DMS79 treated with DMSO at 0.1 percent for 48 hours (cell line): Measurements from ENCODE around the gene HOXA2.

Source experiments
- DNase-seq: peaks from one replicate; lab custom pipeline; 2025; lab: John Stamatoyannopoulos, UW

Gene HOXA2

DNA sequence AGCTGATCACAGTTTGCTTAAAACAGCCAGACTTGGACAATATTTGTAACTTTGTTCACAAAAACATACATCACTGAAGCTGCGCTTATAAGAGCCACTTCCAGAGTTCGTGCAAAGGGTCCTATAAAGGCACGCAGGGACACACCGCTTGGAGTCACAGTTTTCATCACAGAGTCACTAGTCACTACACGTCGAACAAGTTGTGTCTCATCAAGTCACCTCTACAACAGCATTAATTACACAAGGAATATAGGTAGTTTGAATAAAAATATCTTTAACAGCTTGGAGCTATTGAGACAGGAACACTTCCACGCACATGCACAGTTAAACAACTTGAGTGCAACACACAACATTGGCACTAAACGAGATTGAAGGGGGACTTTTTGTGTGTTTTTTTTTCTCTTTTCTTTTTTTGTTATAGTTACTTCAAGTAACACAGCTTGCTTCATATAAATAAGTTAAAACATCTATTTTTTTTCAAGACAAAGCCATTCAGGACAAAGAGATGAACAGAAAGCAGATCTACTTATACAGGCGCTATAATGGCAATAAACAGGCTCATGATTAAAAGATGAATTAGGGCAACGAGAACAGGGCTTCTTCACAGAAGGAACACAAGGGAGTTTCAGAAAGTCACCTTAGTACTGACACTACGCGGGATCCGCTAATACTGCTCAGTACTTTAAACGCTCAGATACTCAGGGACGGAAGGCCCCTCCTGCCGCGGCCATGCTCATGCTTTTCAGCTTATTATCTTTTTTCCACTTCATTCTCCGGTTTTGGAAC lies 38.8 kb upstream of the HOXA2 start:
- DNase-seq: no peak

DNA sequence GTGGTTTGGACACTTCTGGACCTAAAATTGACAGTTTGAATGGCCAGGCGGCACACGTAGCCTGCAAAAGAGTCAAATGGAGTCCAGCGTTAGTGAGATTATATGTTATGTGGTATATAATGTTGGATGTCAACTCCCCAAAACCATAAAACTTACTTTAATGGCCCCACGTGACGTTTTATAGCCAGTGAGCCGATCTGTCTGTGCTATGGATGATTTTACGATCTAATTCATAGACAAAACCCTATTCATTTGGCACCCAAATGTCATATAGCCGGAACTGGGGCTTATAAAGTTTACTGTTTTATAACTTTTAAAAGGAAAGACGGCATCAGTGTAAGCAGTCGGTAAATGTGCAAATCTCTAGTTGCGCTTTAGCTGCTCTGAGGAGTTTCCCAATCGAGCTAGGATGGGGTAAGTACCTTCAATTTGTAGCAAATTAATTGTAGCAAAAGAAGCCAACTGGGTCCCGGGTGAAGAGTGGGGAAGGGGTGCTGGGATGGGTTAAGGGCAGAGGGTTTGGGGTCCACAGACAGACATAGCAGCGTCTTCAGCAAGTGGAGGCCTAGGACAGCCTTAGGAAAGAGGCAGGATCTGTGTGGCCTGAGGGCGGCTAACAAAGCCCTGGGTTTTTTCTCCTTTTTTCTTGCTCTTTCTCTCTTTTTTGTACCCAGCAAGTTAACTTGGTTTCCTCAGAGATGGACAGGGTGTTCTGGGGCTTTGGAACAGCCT lies 37.8 kb upstream of the HOXA2 start:
- no peak for DNase-seq

DNA sequence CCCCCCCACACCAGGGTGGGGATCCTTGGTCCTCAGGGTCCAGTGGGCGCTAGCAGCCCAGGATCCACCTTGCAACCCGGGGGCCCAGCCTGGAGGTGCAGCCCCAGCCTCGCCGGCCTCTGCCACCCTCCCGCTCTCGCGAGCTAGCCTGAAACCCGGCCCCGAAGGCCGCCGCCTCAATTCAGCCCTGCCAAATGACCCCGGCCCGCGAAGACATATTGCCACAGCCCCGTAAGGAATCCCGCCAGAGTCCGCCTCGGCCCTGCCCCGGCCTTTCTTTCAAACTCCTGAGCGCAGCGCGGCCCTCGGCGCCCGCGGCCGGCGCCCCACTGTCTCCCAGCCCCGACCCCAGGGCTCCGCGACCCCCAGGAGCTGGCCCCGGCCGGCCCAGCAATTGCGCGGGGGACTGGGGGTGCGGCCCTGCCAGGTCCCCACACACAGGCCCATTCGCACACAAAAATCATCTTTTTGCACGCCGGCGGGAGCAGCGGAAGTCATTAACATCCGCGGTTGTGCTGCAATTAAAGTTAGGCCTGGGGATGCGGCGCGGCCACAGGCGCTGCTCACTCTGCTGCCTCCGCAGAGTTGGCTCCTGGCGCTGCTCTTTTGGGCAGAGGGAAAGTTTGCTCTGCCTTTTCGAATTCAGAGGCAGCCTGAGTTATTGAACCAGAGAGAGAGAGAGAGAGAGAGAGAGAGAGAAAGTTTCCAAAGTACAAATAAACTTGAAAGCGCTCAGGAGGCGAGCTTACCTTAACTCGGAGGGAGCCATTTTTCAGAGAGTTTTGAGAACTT lies 37.0 kb upstream of the HOXA2 start:
- DNase-seq: no peak

DNA sequence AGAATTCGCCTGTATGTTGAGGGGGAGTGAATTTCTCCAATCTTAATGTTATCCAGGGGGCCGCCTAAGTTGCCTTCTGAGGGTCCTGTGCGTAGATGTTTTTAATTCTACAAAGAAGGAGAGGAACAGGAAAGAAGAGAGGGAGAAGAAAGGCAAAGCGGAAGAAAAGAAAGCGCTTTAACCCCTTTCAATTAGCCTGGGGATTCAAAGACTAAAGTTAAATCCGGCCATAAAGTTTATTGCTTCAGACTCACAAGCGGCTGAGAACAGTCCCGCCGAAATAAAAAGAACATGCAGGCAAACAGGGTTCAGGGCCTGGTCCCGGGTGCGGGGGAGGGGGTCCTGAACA lies 36.5 kb upstream of the HOXA2 start:
- no peak for DNase-seq

DNA sequence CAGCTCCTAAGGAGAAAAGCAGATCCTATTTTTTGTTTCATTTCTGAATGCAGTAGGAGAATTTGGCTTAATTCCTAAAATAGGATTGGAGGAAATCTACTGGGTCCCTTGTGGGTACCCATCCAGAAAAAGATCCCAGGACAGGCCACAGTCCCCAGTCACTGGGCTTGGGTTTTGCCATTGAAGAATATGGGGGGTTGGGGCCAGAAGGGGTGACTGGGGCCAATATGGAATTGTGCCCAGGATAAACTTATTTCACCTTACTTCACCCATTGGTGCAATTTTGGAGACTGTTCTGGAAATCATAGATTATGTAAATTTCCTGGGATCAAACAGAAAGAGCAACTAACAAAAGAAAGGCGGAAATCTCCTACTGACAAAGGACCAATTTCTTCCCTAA lies 36.0 kb upstream of the HOXA2 start:
- no peak for DNase-seq

DNA sequence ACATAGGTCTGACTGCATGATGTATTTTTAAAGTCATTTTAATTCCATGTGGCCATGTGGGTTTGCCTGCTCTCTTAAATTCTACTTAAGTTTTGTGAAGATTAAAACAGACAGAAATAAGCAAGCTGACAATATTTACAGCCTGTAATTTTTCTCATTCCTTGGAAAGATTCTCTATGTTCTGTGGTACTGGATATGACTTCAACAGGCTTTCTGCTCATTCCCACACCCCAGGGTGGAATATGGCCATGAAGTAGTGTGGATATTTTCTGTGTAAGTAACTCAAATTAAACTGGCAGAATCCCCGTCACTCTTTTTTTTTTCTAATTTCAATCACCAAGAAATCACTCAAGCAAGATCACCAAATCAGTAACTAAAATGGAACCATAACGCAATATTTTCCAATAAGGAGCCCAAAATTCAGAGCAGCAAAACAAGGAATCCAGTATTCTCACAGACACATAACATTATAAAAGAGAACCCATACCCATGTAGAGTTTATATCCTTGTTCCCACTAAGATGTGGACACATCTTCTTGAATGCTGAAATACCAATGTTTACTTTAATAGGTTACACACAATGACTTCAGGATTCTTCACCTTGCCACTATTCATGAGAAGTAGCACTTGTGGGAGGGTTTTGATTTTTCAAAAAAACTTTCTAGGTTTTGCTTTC lies 35.3 kb upstream of the HOXA2 start:
- no peak for DNase-seq

DNA sequence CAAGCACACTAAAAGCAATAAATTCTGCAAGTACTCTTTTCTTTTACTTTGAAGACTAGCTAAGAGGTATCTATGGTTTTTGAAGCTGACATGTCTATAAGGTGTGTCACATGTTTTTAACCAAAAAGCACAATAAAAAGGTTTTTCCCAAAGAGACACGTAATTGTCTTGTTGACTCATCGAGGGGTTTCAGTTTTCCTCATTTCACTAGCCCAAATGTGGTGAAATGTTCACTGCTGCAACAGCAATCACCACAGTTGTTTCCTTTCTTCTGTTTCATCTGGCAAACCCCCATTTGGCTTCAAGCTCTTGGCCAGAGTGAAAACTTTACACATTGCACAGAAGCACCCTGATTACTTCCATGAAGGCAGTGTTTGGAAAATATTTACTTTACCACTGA lies 31.9 kb upstream of the HOXA2 start:
- DNase-seq: no peak

DNA sequence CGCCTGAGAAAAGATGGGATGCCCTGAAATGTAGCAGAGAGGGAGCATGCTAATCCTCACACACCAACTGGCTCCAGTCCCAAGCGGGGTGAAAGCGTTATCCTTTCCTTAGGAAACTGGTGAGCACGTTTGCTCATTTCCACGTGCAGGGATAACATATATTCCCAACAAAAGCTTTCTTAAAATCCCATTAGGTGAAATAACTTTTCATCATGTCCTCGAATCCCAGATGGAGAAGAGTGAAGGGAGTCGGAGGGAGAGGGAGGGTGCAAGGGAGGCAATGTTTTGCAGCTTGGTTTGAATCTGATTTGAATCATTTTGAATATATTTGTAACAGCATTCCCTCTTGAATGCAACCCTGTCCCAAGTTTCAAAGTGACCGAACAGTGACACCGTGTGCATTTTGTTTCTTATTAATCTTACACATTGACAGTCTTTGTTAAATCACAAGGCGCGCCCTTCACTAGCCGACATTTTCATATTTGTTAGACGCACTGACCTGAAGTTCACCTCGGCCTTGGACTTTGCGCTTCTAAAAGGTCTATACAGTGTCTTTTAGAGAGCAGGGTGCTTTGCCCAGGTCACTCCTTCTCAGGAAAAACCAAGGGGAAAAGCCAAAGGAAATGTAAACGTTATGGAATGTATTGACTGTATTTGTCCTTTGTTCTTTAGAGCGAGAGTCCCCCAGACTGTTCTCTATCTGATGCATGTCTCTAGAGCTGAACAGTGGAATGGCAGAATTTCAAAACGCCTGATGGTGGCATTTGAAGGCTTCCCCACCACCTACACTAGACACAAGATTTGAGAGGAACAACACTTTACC lies 31.1 kb upstream of the HOXA2 start:
- no peak for DNase-seq

DNA sequence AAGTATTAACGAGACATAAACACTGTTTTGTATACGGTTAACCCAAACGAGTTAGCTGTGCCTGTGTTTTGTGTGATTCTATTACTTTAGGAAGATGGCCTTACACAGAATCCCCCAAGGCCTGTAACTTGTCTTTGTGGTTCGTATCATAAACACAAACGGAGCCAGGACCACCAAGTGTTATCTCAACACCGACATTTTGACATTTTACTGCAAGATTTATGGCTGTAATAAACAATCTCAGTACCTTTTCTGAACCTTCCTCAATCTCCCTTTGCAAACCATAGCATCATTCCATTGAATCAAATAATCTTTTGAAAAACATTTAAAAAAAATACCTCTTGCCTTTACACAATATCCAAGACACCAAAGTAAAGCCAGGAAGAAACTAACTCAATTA lies 30.5 kb upstream of the HOXA2 start:
- DNase-seq: no peak

DNA sequence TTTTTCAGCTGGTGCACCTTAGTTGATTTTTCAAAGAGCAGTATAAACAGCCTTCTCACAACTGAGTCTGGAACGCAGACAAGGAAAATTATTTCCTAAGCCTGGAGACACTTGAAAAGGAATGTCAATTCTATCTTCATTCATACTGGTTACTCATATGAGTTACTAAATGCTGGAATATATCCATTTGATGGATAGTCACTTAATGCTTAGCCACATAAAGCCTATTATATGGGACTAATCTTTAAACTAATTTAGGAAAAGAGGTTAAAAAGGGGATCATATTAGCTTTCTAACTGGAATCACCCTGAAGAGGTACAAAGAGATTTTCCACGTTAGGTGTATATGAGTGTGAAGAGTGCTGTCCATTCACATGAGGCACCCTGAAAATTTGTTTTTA lies 29.7 kb upstream of the HOXA2 start:
- no peak for DNase-seq

DNA sequence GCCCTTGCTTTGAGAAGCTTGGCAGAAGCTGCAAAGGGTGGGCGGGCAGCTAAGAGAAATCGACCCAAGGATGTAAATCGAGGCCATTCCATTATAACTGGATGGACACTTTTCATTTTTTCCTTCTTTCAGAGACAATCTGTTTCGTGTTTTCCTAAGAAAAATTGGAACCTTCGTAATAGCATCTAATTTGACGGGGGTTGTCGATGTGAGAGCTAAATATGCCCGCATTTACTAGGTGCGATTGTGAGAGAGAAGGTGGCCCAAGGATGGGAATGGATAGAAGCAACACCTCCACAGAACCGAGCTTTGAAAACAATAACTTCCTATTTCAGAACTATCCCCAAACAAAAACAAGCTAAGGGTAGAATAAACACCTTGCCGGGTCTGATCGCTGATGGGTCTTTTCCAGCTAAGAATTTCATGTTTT lies 28.9 kb upstream of the HOXA2 start:
- DNase-seq: no peak

DNA sequence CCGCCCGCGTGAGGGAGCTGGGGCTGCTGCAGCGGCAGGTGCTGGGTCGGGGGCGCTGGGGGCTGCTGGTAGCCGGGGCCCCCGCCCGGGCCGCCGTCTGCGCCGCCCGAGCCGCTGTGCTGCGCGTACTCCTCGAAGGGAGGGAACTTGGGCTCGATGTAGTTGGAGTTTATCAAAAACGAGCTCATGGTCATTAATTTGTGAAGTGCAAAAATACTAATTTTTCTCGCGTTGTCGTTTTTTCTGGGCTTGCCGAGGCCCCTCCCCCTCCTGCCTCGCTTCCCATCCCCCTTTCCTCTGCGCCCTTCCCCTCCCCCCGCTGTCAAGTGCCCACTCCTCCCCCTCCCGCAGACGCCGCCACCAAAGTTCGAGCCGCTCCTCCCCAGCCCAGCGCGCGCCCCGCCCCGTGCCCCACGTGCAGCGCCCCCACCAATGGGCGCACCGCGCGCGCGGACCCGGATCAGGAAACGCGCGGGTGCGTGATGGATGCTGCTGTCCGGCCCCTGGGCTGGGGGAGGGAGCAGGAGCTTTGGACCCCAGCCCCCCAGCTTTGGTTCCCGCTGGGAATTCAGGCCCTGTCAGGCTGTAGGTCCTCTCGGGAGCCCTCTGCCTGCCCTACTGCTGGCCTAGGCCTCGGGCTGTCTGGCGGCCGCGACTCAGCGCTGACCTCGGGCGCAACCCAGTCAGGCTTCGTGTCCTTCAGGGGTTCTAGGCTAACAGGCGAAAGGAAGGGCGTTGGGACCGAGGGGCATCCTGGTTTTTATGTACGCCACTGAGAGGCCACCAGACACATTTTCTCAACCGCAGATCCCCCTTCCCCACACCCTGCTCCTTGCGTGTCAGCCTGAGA lies 28.3 kb upstream of the HOXA2 start, which contains the start of gene HOXA4:
Gene HOXA4 (minus strand): TSS at position 218 of the 850 bp plus-strand sequence. CDS start 24 bp downstream, at position 194.
- DNase-seq: peak; percentile 53

DNA sequence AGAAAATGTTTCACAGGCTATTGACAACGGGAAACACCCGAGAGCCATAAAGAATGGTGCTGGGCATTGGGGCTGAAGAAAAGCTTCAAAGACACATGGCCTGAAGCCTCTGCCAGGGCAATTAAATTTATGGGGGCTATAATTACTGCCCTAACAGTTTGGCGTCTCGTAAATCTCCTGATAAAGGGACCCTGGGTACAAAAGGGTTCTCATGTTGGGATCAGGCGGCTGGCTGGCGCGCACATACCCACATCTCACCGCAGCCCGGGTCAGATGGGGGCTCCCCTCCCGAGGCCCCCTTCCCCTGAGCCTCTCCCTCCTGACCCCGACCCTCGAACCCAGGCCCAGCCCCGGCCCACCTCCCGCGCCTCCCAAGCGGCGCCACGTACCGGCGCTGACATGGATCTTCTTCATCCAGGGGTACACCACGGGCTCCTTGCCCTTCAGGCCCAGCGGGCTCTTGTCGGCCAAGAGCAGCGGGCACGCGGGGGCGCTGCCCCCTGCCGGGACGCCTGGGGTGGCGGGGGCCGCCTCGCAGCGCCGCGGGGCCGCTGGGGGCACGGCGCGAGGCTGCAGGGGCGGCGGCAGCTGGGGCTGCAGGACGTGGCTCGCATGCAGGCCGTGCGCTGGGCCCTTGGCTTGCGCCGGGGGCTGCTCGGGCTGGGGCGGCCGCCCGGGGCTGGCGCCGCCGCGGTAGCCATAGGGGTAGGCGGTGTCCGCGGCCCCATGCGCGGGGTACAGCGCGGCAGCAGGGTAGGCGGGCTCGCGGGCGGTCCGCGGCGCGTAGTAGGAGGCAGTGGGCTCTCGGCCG lies 27.5 kb upstream of the HOXA2 start:
- DNase-seq: no peak

DNA sequence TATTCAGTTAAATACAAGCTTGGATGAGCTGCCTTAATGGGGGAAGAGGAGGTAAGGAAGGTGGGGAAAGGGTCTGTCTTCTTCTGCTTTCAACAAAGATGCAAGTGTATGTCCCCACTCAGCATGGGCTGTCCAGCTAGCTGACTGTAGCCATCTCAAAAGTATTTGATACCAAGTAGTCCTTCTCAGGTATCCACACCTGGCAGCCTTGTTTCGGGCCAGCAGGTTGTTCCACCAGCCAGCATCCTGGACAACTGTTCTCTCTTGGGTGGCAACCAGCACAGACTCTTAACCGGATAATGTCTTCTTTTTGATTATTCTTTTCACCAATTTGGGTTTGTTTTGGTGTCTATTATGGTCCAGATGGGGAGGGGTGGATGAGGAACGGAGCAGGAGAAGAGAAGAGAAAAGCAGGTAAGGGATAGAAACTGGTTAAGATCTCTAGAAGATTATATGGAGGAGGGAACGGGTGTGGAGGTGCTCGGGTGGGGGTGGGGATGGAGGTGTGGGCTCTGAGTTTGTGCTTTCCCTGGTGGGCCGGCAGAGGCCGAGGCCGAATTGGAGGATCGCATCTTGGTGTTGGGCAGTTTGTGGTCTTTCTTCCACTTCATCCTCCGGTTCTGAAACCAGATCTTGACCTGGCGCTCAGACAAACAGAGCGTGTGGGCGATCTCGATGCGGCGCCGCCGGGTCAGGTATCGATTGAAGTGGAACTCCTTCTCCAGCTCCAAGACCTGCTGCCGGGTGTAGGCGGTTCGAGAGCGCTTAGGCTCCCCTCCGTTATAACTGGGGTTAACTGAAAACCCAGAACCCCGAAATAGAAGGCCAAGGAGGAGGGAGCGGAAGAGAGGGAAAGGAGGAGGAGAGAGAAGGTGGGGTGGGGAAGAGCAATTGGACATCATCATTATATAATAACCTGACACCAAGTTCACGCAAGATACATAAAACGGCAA lies 26.6 kb upstream of the HOXA2 start:
- DNase-seq: no peak

DNA sequence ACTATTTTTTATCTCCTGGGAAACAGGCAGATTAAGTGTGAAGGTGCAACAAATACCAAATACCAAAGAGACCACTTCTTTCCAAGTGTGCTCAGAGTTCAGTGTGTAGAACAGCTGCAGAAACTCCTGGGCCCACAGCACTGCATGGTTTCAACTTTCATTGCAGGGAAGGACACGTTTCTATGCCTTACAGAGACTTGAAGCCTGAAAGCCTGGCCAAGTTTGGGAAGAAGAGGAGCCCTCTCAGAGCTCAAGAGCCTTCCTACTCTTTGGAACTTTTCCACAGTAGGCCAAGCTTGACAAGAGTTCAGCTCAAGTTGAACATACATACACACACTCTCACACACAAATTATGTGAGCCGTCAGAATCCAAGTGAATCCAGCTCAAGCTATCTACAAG lies 25.6 kb upstream of the HOXA2 start:
- DNase-seq: peak; percentile 93

DNA sequence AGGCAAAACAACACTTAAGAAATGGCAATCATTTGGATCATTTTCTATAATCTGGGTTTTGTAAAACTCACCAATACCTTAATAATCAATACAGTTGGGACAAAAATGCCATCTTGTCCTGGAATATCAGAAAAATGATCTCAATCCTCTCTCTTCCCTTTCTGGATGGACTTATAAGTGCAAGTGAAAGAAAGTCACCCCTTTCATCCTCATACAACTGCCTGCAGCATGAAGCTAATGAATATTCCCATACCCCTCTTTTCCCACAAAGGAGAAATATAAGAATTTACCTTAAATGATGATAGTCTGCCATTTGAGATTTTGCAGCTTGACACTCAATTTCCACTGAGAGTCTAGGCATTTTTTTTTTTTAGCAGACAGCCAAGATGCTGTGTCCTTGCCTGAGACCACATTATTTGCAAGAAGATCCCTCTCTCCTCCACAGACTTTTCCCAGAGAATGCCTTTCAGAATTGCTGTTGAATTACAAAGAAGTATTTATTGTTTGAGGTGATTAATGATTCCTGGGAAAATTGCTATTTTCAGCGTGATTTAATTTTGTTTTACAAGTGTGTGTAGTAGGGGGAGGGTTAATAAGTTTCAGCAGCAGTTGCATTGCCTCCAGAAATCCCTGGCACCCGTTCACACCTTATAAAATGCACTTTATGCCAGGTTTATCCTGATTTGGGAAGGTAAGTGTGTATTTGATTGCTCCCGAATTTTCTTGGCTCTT lies 24.3 kb upstream of the HOXA2 start:
- no peak for DNase-seq

DNA sequence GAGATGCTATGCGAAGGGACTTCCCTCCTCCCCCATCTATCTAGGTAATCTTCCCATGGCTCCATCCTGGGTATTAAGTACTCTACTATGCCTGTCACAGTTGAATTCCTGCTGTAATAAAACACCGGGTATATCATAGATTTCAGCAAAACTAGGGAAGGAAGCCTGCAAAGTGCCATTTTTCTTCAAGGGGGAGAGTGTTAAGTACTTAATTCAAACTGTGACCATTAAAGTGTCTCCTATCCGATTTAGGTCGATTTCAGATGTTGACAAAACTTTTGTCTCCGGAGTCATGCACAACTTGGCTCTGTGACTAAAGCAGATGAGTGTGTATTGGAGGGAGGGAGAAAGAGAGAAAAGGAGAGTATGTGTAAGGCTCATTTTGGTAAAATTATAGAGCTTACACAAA lies 23.5 kb upstream of the HOXA2 start:
- peak; percentile 42 for DNase-seq
